Measurements from ENCODE around the gene CUX1. TPM values are rescaled to one million over a fixed set of nuclear protein-coding genes. Genes with fewer than 3 reads are reported as not detected.

Gene CUX1
- total and polyA plus RNA-seq, 2 donors = 59.7 to 63.5 TPM

GRCh38 chr7:102252366-102252982, 435.0 kb downstream of the CUX1 start:
- 74% methylated on average over 11 of the region's 11 CpGs for WGBS
- no peak for DNase-seq (ENCODE audit: extremely low spot score)
- Histone ChIP-seq H3K27ac (ENCODE audit: low read depth) (no peak overlapping the region), H3K4me1 (ENCODE audit: insufficient read depth) (no peaks in the 10 kb centered on the region), H3K4me3 (ENCODE audit: low read depth, low read length) (no peak overlapping the region), H3K36me3 (ENCODE audit: insufficient read depth) (peaks cover 2% of the 10 kb centered on the region)

GRCh38 chr7:102253066-102253972, 435.9 kb downstream of the CUX1 start:
- Histone ChIP-seq H3K4me1 (ENCODE audit: insufficient read depth) (no peaks in the 10 kb centered on the region), H3K27ac (ENCODE audit: low read depth) (no peak overlapping the region), H3K4me3 (ENCODE audit: low read depth, low read length) (no peak overlapping the region), H3K36me3 (ENCODE audit: insufficient read depth) (peaks cover 2% of the 10 kb centered on the region)
- 88% methylated on average over 19 of the region's 19 CpGs for WGBS
- DNase-seq (ENCODE audit: extremely low spot score) = no peak

- no peak overlapping the region for H3K4me3 ChIP-seq (ENCODE audit: low read depth, low read length)
- no peak overlapping the region for H3K27ac ChIP-seq (ENCODE audit: low read depth)
- DNase-seq (ENCODE audit: extremely low spot score) = no peak
- no peaks in the 10 kb centered on the region for H3K4me1 ChIP-seq (ENCODE audit: insufficient read depth)
- peaks cover 2% of the 10 kb centered on the region for H3K36me3 ChIP-seq (ENCODE audit: insufficient read depth)
- 78% methylated on average over 13 of the region's 13 CpGs for WGBS
Observed at GRCh38 chr7:102253973-102254370, 436.5 kb downstream of the CUX1 start.

- H3K27ac ChIP-seq (ENCODE audit: low read depth) = no peak overlapping the region
- DNase-seq (ENCODE audit: extremely low spot score) = no peak
- no peaks in the 10 kb centered on the region for H3K36me3 ChIP-seq (ENCODE audit: insufficient read depth)
- 94% methylated on average over 8 of the region's 8 CpGs for WGBS
- H3K4me3 ChIP-seq (ENCODE audit: low read depth, low read length) = no peak overlapping the region
- H3K4me1 ChIP-seq (ENCODE audit: insufficient read depth) = no peaks in the 10 kb centered on the region
Observed at GRCh38 chr7:102254521-102254920, 437.1 kb downstream of the CUX1 start.

GRCh38 chr7:102255501-102255900, 438.1 kb downstream of the CUX1 start:
- H3K4me1 ChIP-seq (ENCODE audit: insufficient read depth) = no peaks in the 10 kb centered on the region
- 90% methylated on average over 7 of the region's 7 CpGs for WGBS
- no peak for DNase-seq (ENCODE audit: extremely low spot score)

GRCh38 chr7:102255916-102256315, 438.5 kb downstream of the CUX1 start:
- Histone ChIP-seq H3K27ac (ENCODE audit: low read depth) (no peak overlapping the region), H3K36me3 (ENCODE audit: insufficient read depth) (no peaks in the 10 kb centered on the region), H3K4me3 (ENCODE audit: low read depth, low read length) (no peak overlapping the region), H3K4me1 (ENCODE audit: insufficient read depth) (no peaks in the 10 kb centered on the region)
- 91% methylated on average over 15 of the region's 15 CpGs for WGBS
- DNase-seq (ENCODE audit: extremely low spot score) = no peak

More at GRCh38 chr7:102255501-102255900, 438.1 kb downstream of the CUX1 start:
- H3K27ac ChIP-seq (ENCODE audit: low read depth) = no peak overlapping the region
- H3K4me3 ChIP-seq (ENCODE audit: low read depth, low read length) = no peak overlapping the region
- no peaks in the 10 kb centered on the region for H3K36me3 ChIP-seq (ENCODE audit: insufficient read depth)

GRCh38 chr7:102258073-102258748, 440.8 kb downstream of the CUX1 start:
- no peak overlapping the region for H3K27ac ChIP-seq (ENCODE audit: low read depth)
- DNase-seq (ENCODE audit: extremely low spot score) = no peak
- no peak overlapping the region for H3K4me3 ChIP-seq (ENCODE audit: low read depth, low read length)
- no peaks in the 10 kb centered on the region for H3K36me3 ChIP-seq (ENCODE audit: insufficient read depth)
- WGBS = 92% methylated on average over 25 of the region's 25 CpGs
- H3K4me1 ChIP-seq (ENCODE audit: insufficient read depth) = no peaks in the 10 kb centered on the region

GRCh38 chr7:102258749-102259107, 441.3 kb downstream of the CUX1 start:
- Histone ChIP-seq H3K4me1 (ENCODE audit: insufficient read depth) (no peaks in the 10 kb centered on the region), H3K4me3 (ENCODE audit: low read depth, low read length) (no peak overlapping the region), H3K36me3 (ENCODE audit: insufficient read depth) (no peaks in the 10 kb centered on the region), H3K27ac (ENCODE audit: low read depth) (no peak overlapping the region)
- no peak for DNase-seq (ENCODE audit: extremely low spot score)
- WGBS = 77% methylated on average over 12 of the region's 12 CpGs

GRCh38 chr7:102260856-102261255, 443.4 kb downstream of the CUX1 start:
- no peak overlapping the region for H3K4me3 ChIP-seq (ENCODE audit: low read depth, low read length)
- no peak overlapping the region for H3K27ac ChIP-seq (ENCODE audit: low read depth)
- no peaks in the 10 kb centered on the region for H3K36me3 ChIP-seq (ENCODE audit: insufficient read depth)
- 45% methylated on average over 9 of the region's 9 CpGs for WGBS
- no peak for DNase-seq (ENCODE audit: extremely low spot score)
- H3K4me1 ChIP-seq (ENCODE audit: insufficient read depth) = no peaks in the 10 kb centered on the region

GRCh38 chr7:102261451-102261850, 444.0 kb downstream of the CUX1 start:
- Histone ChIP-seq H3K4me3 (ENCODE audit: low read depth, low read length) (no peak overlapping the region), H3K27ac (ENCODE audit: low read depth) (no peak overlapping the region), H3K36me3 (ENCODE audit: insufficient read depth) (no peaks in the 10 kb centered on the region), H3K4me1 (ENCODE audit: insufficient read depth) (no peaks in the 10 kb centered on the region)
- WGBS = 83% methylated on average over 9 of the region's 9 CpGs
- DNase-seq (ENCODE audit: extremely low spot score) = no peak

- Histone ChIP-seq H3K4me1 (ENCODE audit: insufficient read depth) (no peaks in the 10 kb centered on the region), H3K4me3 (ENCODE audit: low read depth, low read length) (no peak overlapping the region), H3K27ac (ENCODE audit: low read depth) (no peak overlapping the region), H3K36me3 (ENCODE audit: insufficient read depth) (no peaks in the 10 kb centered on the region)
- WGBS = 89% methylated on average over 13 of the region's 13 CpGs
- DNase-seq (ENCODE audit: extremely low spot score) = no peak
Observed at GRCh38 chr7:102262546-102262945, 445.1 kb downstream of the CUX1 start.

- Histone ChIP-seq H3K4me1 (ENCODE audit: insufficient read depth) (no peaks in the 10 kb centered on the region), H3K36me3 (ENCODE audit: insufficient read depth) (no peaks in the 10 kb centered on the region), H3K27ac (ENCODE audit: low read depth) (no peak overlapping the region), H3K4me3 (ENCODE audit: low read depth, low read length) (no peak overlapping the region)
- 74% methylated on average over 13 of the region's 13 CpGs for WGBS
- no peak for DNase-seq (ENCODE audit: extremely low spot score)
Observed at GRCh38 chr7:102264367-102264891, 447.0 kb downstream of the CUX1 start.

- WGBS = 82% methylated on average over 14 of the region's 14 CpGs
- Histone ChIP-seq H3K36me3 (ENCODE audit: insufficient read depth) (no peaks in the 10 kb centered on the region), H3K27ac (ENCODE audit: low read depth) (no peak overlapping the region), H3K4me3 (ENCODE audit: low read depth, low read length) (no peak overlapping the region), H3K4me1 (ENCODE audit: insufficient read depth) (no peaks in the 10 kb centered on the region)
- no peak for DNase-seq (ENCODE audit: extremely low spot score)
Observed at GRCh38 chr7:102266541-102266940, 449.1 kb downstream of the CUX1 start.

Data from urinary bladder (tissue), 4 donors.